ENCODE results near the gene SF3A2. TPM values are rescaled to one million over a fixed set of nuclear protein-coding genes. Genes with fewer than 3 reads are reported as not detected.
A peak's percentile ranks its signal among the peaks of the same experiment; 100 is the strongest.

SF3A2 gene
- total and polyA plus RNA-seq, 10 of the 15 experiments (the other 5 are each of a cell fraction or from before 2014, with no cell fraction given), result 0.33 to 143 (median 30.6) TPM

DNA sequence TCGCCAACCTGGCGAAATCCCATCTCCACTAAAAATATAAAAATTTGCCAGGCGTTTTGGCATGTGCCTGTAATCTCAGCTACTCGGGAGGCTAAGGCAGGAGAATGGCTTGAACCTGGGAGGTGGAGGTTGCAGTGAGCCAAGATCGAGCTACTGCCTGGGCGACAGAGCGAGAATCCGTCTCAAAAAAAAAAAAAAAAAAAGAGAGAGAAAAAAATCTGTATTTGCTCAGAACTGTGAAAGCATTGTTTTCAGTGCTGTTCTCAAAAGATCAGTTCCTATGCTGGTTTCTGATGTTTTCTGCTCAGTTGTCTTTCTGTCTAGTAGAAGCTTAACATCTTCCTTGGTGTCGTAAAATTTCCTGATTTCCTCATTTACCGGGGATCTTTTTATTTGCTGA is 2.5 kb downstream of the SF3A2 start:
- peaks cover 27% of the 10 kb centered on the region for H4K20me1 ChIP-seq (ENCODE audit: control insufficient read depth, insufficient read depth)
- peak; percentile 86 for FAIRE-seq
- TF ChIP-seq, protein P1, sequence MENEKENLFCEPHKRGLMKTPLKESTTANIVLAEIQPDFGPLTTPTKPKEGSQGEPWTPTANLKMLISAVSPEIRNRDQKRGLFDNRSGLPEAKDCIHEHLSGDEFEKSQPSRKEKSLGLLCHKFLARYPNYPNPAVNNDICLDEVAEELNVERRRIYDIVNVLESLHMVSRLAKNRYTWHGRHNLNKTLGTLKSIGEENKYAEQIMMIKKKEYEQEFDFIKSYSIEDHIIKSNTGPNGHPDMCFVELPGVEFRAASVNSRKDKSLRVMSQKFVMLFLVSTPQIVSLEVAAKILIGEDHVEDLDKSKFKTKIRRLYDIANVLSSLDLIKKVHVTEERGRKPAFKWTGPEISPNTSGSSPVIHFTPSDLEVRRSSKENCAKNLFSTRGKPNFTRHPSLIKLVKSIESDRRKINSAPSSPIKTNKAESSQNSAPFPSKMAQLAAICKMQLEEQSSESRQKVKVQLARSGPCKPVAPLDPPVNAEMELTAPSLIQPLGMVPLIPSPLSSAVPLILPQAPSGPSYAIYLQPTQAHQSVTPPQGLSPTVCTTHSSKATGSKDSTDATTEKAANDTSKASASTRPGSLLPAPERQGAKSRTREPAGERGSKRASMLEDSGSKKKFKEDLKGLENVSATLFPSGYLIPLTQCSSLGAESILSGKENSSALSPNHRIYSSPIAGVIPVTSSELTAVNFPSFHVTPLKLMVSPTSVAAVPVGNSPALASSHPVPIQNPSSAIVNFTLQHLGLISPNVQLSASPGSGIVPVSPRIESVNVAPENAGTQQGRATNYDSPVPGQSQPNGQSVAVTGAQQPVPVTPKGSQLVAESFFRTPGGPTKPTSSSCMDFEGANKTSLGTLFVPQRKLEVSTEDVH (IDR thresholded peaks at IDR 0.05; ENCODE audit: low read depth, partially characterized antibody), result no peak
- TF ChIP-seq, protein P2, sequence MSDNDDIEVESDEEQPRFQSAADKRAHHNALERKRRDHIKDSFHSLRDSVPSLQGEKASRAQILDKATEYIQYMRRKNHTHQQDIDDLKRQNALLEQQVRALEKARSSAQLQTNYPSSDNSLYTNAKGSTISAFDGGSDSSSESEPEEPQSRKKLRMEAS (IDR thresholded peaks at IDR 0.05; ENCODE audit: low read depth, low read length), result no peak
- TF ChIP-seq WRNIP1 (IDR thresholded peaks at IDR 0.05; ENCODE audit: borderline replicate concordance, low read depth, low read length), result no peak
- no peak for TF ChIP-seq CREM (IDR thresholded peaks at IDR 0.05; ENCODE audit: low read depth)
- TF ChIP-seq EGR1 (IDR thresholded peaks at IDR 0.05; ENCODE audit: borderline replicate concordance in 1 of 2, low read depth in 2 of 2, low read length in 2 of 2), result no peak
- TF ChIP-seq CHD4 (IDR thresholded peaks at IDR 0.05), result no peak
- TF ChIP-seq IKZF2 (IDR thresholded peaks at IDR 0.05), result no peak
- TF ChIP-seq, protein P3, sequence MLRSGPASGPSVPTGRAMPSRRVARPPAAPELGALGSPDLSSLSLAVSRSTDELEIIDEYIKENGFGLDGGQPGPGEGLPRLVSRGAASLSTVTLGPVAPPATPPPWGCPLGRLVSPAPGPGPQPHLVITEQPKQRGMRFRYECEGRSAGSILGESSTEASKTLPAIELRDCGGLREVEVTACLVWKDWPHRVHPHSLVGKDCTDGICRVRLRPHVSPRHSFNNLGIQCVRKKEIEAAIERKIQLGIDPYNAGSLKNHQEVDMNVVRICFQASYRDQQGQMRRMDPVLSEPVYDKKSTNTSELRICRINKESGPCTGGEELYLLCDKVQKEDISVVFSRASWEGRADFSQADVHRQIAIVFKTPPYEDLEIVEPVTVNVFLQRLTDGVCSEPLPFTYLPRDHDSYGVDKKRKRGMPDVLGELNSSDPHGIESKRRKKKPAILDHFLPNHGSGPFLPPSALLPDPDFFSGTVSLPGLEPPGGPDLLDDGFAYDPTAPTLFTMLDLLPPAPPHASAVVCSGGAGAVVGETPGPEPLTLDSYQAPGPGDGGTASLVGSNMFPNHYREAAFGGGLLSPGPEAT (IDR thresholded peaks at IDR 0.05; ENCODE audit: low read depth), result no peak
- TF ChIP-seq ZNF384 (IDR thresholded peaks at IDR 0.05; ENCODE audit: borderline replicate concordance, low read depth, low read length), result peak; percentile 81
- TF ChIP-seq, protein P4, sequence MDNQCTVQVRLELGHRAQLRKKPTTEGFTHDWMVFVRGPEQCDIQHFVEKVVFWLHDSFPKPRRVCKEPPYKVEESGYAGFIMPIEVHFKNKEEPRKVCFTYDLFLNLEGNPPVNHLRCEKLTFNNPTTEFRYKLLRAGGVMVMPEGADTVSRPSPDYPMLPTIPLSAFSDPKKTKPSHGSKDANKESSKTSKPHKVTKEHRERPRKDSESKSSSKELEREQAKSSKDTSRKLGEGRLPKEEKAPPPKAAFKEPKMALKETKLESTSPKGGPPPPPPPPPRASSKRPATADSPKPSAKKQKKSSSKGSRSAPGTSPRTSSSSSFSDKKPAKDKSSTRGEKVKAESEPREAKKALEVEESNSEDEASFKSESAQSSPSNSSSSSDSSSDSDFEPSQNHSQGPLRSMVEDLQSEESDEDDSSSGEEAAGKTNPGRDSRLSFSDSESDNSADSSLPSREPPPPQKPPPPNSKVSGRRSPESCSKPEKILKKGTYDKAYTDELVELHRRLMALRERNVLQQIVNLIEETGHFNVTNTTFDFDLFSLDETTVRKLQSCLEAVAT (IDR thresholded peaks at IDR 0.05), result no peak
- TF ChIP-seq, protein P5, sequence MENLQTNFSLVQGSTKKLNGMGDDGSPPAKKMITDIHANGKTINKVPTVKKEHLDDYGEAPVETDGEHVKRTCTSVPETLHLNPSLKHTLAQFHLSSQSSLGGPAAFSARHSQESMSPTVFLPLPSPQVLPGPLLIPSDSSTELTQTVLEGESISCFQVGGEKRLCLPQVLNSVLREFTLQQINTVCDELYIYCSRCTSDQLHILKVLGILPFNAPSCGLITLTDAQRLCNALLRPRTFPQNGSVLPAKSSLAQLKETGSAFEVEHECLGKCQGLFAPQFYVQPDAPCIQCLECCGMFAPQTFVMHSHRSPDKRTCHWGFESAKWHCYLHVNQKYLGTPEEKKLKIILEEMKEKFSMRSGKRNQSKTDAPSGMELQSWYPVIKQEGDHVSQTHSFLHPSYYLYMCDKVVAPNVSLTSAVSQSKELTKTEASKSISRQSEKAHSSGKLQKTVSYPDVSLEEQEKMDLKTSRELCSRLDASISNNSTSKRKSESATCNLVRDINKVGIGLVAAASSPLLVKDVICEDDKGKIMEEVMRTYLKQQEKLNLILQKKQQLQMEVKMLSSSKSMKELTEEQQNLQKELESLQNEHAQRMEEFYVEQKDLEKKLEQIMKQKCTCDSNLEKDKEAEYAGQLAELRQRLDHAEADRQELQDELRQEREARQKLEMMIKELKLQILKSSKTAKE (IDR thresholded peaks at IDR 0.05; ENCODE audit: low read depth, poor library complexity, severe bottlenecking), result peak; percentile 13
- TF ChIP-seq BRCA1 (IDR thresholded peaks at IDR 0.05; ENCODE audit: low read depth, low read length), result no peak
- no peak for TF ChIP-seq ZNF24 (IDR thresholded peaks at IDR 0.05)
- no peak for TF ChIP-seq CHD2 (IDR thresholded peaks at IDR 0.05; ENCODE audit: borderline replicate concordance, low read depth, low read length)
- TF ChIP-seq HDGF (IDR thresholded peaks at IDR 0.05), result no peak

More for the DNA sequence above, 2.5 kb downstream of the SF3A2 start:
- Histone ChIP-seq H3K4me3 (peak overlapping the region; percentile 81), H3K9ac (ENCODE audit: control insufficient read depth, insufficient read depth, low read length) (peak overlapping the region; percentile 52), H3K36me3 (ENCODE audit: control insufficient read depth in 2 of 2, insufficient read depth in 2 of 2, low read length in 1 of 2) (peaks cover 10 to 16% of the 10 kb centered on the region in 2 experiments; a peak in 3 of 4 replicates), H3K4me1 (ENCODE audit: control insufficient read depth, insufficient read depth, low read length) (peaks cover 15% of the 10 kb centered on the region), H2AFZ (ENCODE audit: control insufficient read depth, low read depth, low read length) (no peak overlapping the region), H3K27ac (ENCODE audit: control insufficient read depth, insufficient read depth) (no peak overlapping the region; the same call in 1 of the 2 replicates), H3K4me2 (ENCODE audit: control insufficient read depth, insufficient read depth) (peak overlapping the region; percentile 88), H3K79me2 (ENCODE audit: control insufficient read depth, insufficient read depth, low read length) (peaks cover 85% of the 10 kb centered on the region), H3K9me3 (replicated peaks; ENCODE audit: control insufficient read depth, insufficient read depth, low read length) (no peaks in the 10 kb centered on the region), H3K27me3 (replicated peaks in 1 of 2; ENCODE audit: control insufficient read depth in 2 of 2, insufficient read depth in 2 of 2, low read length in 1 of 2) (no peaks in the 10 kb centered on the region)
- ChIA-PET RAD21 (ENCODE audit: unreplicated experiment) (interaction anchor here (0.6 to 4.2 kb wide), 23 partner anchors 21 to 398 kb away, joined by 3 to 72 read pairs (median 4); partner anchors contain the start of genes AP3D1, GADD45B and LSM7), CTCF (interaction anchor here (0.7 to 4.7 kb wide), 17 partner anchors 14 to 398 kb away, joined by 3 to 130 read pairs (median 4); no protein-coding TSS in a partner anchor), POLR2A (interaction anchor here (0.5 to 4.0 kb wide), 19 partner anchors 13 to 1746 kb away, joined by 3 to 54 read pairs (median 4); partner anchors contain the start of genes DOT1L and LSM7), SMC1A (ENCODE audit: uncharacterized antibody, unreplicated experiment) (interaction anchor here (0.9 to 4.3 kb wide), 16 partner anchors 16 to 371 kb away, joined by 3 to 46 read pairs (median 4); partner anchors contain the start of gene AP3D1)
- DNase-seq (ENCODE audit: low read depth, low spot score) (no peak), ATAC-seq (no peak)
- intact Hi-C loops (cut with micrococcal nuclease; ENCODE audit: unreplicated experiment), result loop anchor here (5.0 to 10.0 kb wide), 3 partner anchors 88 to 153 kb away; partner anchors contain the start of genes IZUMO4, LSM7, MOB3A and SPPL2B
- 14% methylated on average over 7 of the region's 10 CpGs for WGBS (ENCODE audit: insufficient coverage, insufficient replicate concordance, low lambda C conversion rate, missing lambda C conversion rate)
- no TSS peak for BruUV-seq (replicated peaks)
- in situ Hi-C loops (cut with MboI), result loop anchor here (5.0 kb wide), 1 partner anchor 33 kb away; no protein-coding TSS in a partner anchor
